SK-N-SH treated with all-trans-retinoic acid at 6 μM for 48 hours (cell line): ENCODE data around the gene DNMBP.
"Not testable (repeated sequence)": the region's sequence is repeated elsewhere in the genome, so short reads cannot be mapped to it uniquely, and the experiment has no call there.

Experiments used
- ATAC-seq: fragments of 200-7000 bp; cut with Tn5 transposase; 3 replicates; pipeline ENCODE4 v1.9.1; 2020; ENCODE audit warnings: mild to moderate bottlenecking, moderate library complexity
- ARNTL ChIP-seq: fragments of 450-650 bp; formaldehyde crosslinking; IDR thresholded peaks from 2 replicates; pipeline ENCODE4 v1.5.0; 2020; ENCODE audit warnings: low read depth, mild to moderate bottlenecking, moderate library complexity, borderline replicate concordance
- BACH2 ChIP-seq: fragments of 250-450 bp; sonication (Bioruptor Pico); IDR thresholded peaks from 2 replicates; pipeline ENCODE4 v1.9.0; 2021; ENCODE audit warnings: mild to moderate bottlenecking, borderline replicate concordance
- CREB5 ChIP-seq: fragments of 250-450 bp; sonication (Bioruptor Pico); IDR thresholded peaks from 2 replicates; pipeline ENCODE4 v1.5.1; 2020; ENCODE audit warnings: low read depth, mild to moderate bottlenecking, moderate library complexity
- CSDC2 ChIP-seq: fragments of 250-450 bp; sonication (Bioruptor Pico); IDR thresholded peaks from 2 replicates; pipeline ENCODE4 v1.5.0; 2020; ENCODE audit warnings: mild to moderate bottlenecking, moderate library complexity
- CSRNP3 ChIP-seq: fragments of 250-450 bp; sonication (Bioruptor Pico); IDR thresholded peaks from 2 replicates; pipeline ENCODE4 v1.5.1; 2021; ENCODE audit warnings: mild to moderate bottlenecking, moderate library complexity
- ESRRG ChIP-seq: fragments of 250-450 bp; sonication (Bioruptor Pico); IDR thresholded peaks from 2 replicates; pipeline ENCODE4 v1.6.1; 2021; ENCODE audit warnings: mild to moderate bottlenecking
- GLIS3 ChIP-seq: fragments of 250-450 bp; sonication (Bioruptor Pico); IDR thresholded peaks from 2 replicates; pipeline ENCODE4 v1.5.0; 2020; ENCODE audit warnings: mild to moderate bottlenecking, moderate library complexity
- ISL1 ChIP-seq: fragments of 250-450 bp; sonication (Bioruptor Pico); IDR thresholded peaks from 2 replicates; pipeline ENCODE4 v2.1.2; 2022; ENCODE audit warnings: mild to moderate bottlenecking, moderate library complexity
- OSR1 ChIP-seq: fragments of 250-450 bp; sonication (Bioruptor Pico); IDR thresholded peaks from 2 replicates; pipeline ENCODE4 v1.8.0; 2022; ENCODE audit warnings: moderate library complexity, mild to moderate bottlenecking, inconsistent platforms
- PATZ1 ChIP-seq: fragments of 250-450 bp; sonication (Bioruptor Pico); IDR thresholded peaks from 2 replicates; pipeline ENCODE4 v1.8.0; 2020; ENCODE audit warnings: mild to moderate bottlenecking, moderate library complexity, borderline replicate concordance
- POU6F1 ChIP-seq: fragments of 250-450 bp; sonication (Bioruptor Pico); IDR thresholded peaks from 2 replicates; pipeline ENCODE4 v1.8.0; 2021; ENCODE audit warnings: low read depth, mild to moderate bottlenecking, moderate library complexity, borderline replicate concordance
- PPARA ChIP-seq: fragments of 250-450 bp; sonication (Bioruptor Pico); IDR thresholded peaks from 2 replicates; pipeline ENCODE4 v1.5.0; 2020; ENCODE audit warnings: mild to moderate bottlenecking, borderline replicate concordance
- RARB ChIP-seq: fragments of 250-450 bp; sonication (Bioruptor Pico); IDR thresholded peaks from 2 replicates; pipeline ENCODE4 v1.8.0; 2021; ENCODE audit warnings: mild to moderate bottlenecking, moderate library complexity
- SNAI2 ChIP-seq: fragments of 250-450 bp; sonication (Bioruptor Pico); IDR thresholded peaks from 2 replicates; pipeline ENCODE4 v1.5.0; 2020; ENCODE audit warnings: mild to moderate bottlenecking, moderate library complexity
- TCF4 ChIP-seq: fragments of 250-450 bp; sonication (Bioruptor Pico); IDR thresholded peaks from 2 replicates; pipeline ENCODE4 v1.8.0; 2021; ENCODE audit warnings: mild to moderate bottlenecking, moderate library complexity, borderline replicate concordance
- TSHZ2 ChIP-seq: fragments of 250-450 bp; sonication (Bioruptor Pico); IDR thresholded peaks from 2 replicates; pipeline ENCODE4 v1.5.0; 2020; ENCODE audit warnings: mild to moderate bottlenecking, moderate library complexity
- ZC3H10 ChIP-seq: fragments of 250-450 bp; sonication (Bioruptor Pico); IDR thresholded peaks from 2 replicates; pipeline ENCODE4 v1.5.1; 2021; ENCODE audit warnings: mild to moderate bottlenecking, moderate library complexity
- ZFP3 ChIP-seq: fragments of 250-450 bp; sonication (Bioruptor Pico); IDR thresholded peaks from 2 replicates; pipeline ENCODE4 v1.5.0; 2020; ENCODE audit warnings: mild to moderate bottlenecking, moderate library complexity
- ZFP30 ChIP-seq: fragments of 450-650 bp; formaldehyde crosslinking; IDR thresholded peaks from 2 replicates; pipeline ENCODE4 v1.5.0; 2022; ENCODE audit warnings: mild to moderate bottlenecking, moderate library complexity
- ZNF565 ChIP-seq: fragments of 450-650 bp; formaldehyde crosslinking; conservative IDR thresholded peaks from 2 replicates; pipeline ENCODE4 v1.5.0; 2020; ENCODE audit warnings: low read depth, mild to moderate bottlenecking, moderate library complexity
- ZNF8 ChIP-seq: fragments of 450-650 bp; formaldehyde crosslinking; IDR thresholded peaks from 2 replicates; pipeline ENCODE4 v1.5.0; 2020; ENCODE audit warnings: mild to moderate bottlenecking, moderate library complexity

DNMBP gene

GRCh38 chr10:99841746-99842145 lies 168.0 kb downstream of the DNMBP start:
- no peak for ATAC-seq
- TF ChIP-seq ZC3H10 (CRISPR knock-in tag), result no peak
- no peak for TF ChIP-seq ZFP30 (CRISPR knock-in tag)
- no peak for TF ChIP-seq RARB (CRISPR knock-in tag)
- TF ChIP-seq CSDC2 (CRISPR knock-in tag), result no peak
- no peak for TF ChIP-seq ZNF565 (CRISPR knock-in tag)
- no peak for TF ChIP-seq PATZ1 (CRISPR knock-in tag)
- no peak for TF ChIP-seq ESRRG
- no peak for TF ChIP-seq ZNF8 (CRISPR knock-in tag)
- TF ChIP-seq SNAI2 (CRISPR knock-in tag), result no peak
- TF ChIP-seq TCF4 (CRISPR knock-in tag), result no peak
- no peak for TF ChIP-seq CREB5 (CRISPR knock-in tag)
- no peak for TF ChIP-seq TSHZ2 (CRISPR knock-in tag)
- no peak for TF ChIP-seq ZFP3 (CRISPR knock-in tag)
- no peak for TF ChIP-seq BACH2 (CRISPR knock-in tag)
- no peak for TF ChIP-seq GLIS3
- no peak for TF ChIP-seq OSR1 (CRISPR knock-in tag)
- TF ChIP-seq PPARA (CRISPR knock-in tag), result no peak
- TF ChIP-seq ARNTL (CRISPR knock-in tag), result no peak
- no peak for TF ChIP-seq CSRNP3 (CRISPR knock-in tag)

GRCh38 chr10:99840859-99841258 lies 168.9 kb downstream of the DNMBP start:
- ATAC-seq, result not testable (repeated sequence)

GRCh38 chr10:99836711-99837110 lies 173.0 kb downstream of the DNMBP start:
- ATAC-seq, result no peak; the same call in 2 of the 3 replicates
- no peak for TF ChIP-seq ISL1
- TF ChIP-seq ZFP30 (CRISPR knock-in tag), result no peak
- TF ChIP-seq ARNTL (CRISPR knock-in tag), result no peak
- no peak for TF ChIP-seq BACH2 (CRISPR knock-in tag)
- TF ChIP-seq PPARA (CRISPR knock-in tag), result no peak
- TF ChIP-seq TSHZ2 (CRISPR knock-in tag), result no peak
- TF ChIP-seq POU6F1 (CRISPR knock-in tag), result no peak
- no peak for TF ChIP-seq ZFP3 (CRISPR knock-in tag)
- no peak for TF ChIP-seq ZNF8 (CRISPR knock-in tag)
- TF ChIP-seq CREB5 (CRISPR knock-in tag), result no peak
